Activated CD4-positive, alpha-beta T cell treated with anti-CD3 and anti-CD28 coated beads, Interleukin-2, amount 10 ng/mL, durations not matched to agents 24 days and 14 days (primary cell): ENCODE results near the gene UBE2D4. TPM values are rescaled to one million over a fixed set of nuclear protein-coding genes. Genes with fewer than 3 reads are reported as not detected.

Experiments used
- DNase-seq: peaks from one replicate; pipeline ENCODE4 v3.0.0; 2022
- H3K27ac Mint-ChIP-seq: one replicate; pipeline ENCODE4 v1.8.0; 2022; ENCODE audit warnings: mild to moderate bottlenecking, mixed read lengths
- H3K27me3 Mint-ChIP-seq: one replicate; pipeline ENCODE4 v1.8.0; 2022; ENCODE audit warnings: mixed read lengths
- H3K36me3 Mint-ChIP-seq: one replicate; pipeline ENCODE4 v1.8.0; 2022; ENCODE audit warnings: low read depth, mild to moderate bottlenecking, mixed read lengths
- H3K4me1 Mint-ChIP-seq: one replicate; pipeline ENCODE4 v1.8.0; 2021; ENCODE audit warnings: mixed read lengths
- H3K4me3 Mint-ChIP-seq: one replicate; pipeline ENCODE4 v1.8.0; 2022; ENCODE audit warnings: mild to moderate bottlenecking, moderate library complexity, mixed read lengths
- H3K9me3 Mint-ChIP-seq: one replicate; pipeline ENCODE4 v1.8.0; 2021; ENCODE audit warnings: mixed read lengths
- intact Hi-C: fragments of 100-400 bp; cut with micrococcal nuclease; formaldehyde crosslinking; loops from one replicate; pipeline ENCODE4 v1.15.1; 2023
- total RNA-seq: library from RNA; stranded (reverse); gene quantifications from 2 replicates; pipeline ENCODE4 v1.2.3, GENCODE V29; 2022

Gene UBE2D4
- total RNA-seq, 1 donor from 2014 or later, result 17.2 TPM

GRCh38 chr7:43931346-43931745, 5.1 kb downstream of the UBE2D4 start:
- H3K36me3 Mint-ChIP-seq, result peaks cover 6% of the 10 kb centered on the region
- intact Hi-C loops, result no loop called here
- DNase-seq, result peak; percentile 65
- peak overlapping the region; percentile 84 for H3K27ac Mint-ChIP-seq
- H3K4me1 Mint-ChIP-seq, result peaks cover 21% of the 10 kb centered on the region
- H3K9me3 Mint-ChIP-seq, result no peaks in the 10 kb centered on the region
- H3K4me3 Mint-ChIP-seq, result peak overlapping the region; percentile 43
- H3K27me3 Mint-ChIP-seq, result no peaks in the 10 kb centered on the region

- H3K27me3 Mint-ChIP-seq, result no peaks in the 10 kb centered on the region
- DNase-seq, result no peak
Observed at GRCh38 chr7:43933902-43934560, 7.8 kb downstream of the UBE2D4 start.

GRCh38 chr7:43937444-43937843, 11.2 kb downstream of the UBE2D4 start:
- H3K4me3 Mint-ChIP-seq, result no peak overlapping the region
- H3K9me3 Mint-ChIP-seq, result no peaks in the 10 kb centered on the region
- no peaks in the 10 kb centered on the region for H3K36me3 Mint-ChIP-seq
- intact Hi-C loops, result no loop called here
- H3K27ac Mint-ChIP-seq, result no peak overlapping the region
- H3K4me1 Mint-ChIP-seq, result no peaks in the 10 kb centered on the region
- no peak for DNase-seq
- no peaks in the 10 kb centered on the region for H3K27me3 Mint-ChIP-seq

More at GRCh38 chr7:43933902-43934560, 7.8 kb downstream of the UBE2D4 start:
- no peak overlapping the region for H3K4me3 Mint-ChIP-seq
- peaks cover 4% of the 10 kb centered on the region for H3K36me3 Mint-ChIP-seq
- no peak overlapping the region for H3K27ac Mint-ChIP-seq
- H3K4me1 Mint-ChIP-seq, result peaks cover 7% of the 10 kb centered on the region
- intact Hi-C loops, result no loop called here
- H3K9me3 Mint-ChIP-seq, result no peaks in the 10 kb centered on the region

- Mint-ChIP-seq H3K27me3 (no peaks in the 10 kb centered on the region), H3K27ac (no peak overlapping the region), H3K4me1 (no peaks in the 10 kb centered on the region), H3K4me3 (no peak overlapping the region), H3K9me3 (no peaks in the 10 kb centered on the region), H3K36me3 (no peaks in the 10 kb centered on the region)
- no peak for DNase-seq
- intact Hi-C loops, result no loop called here
Observed at GRCh38 chr7:43938892-43939482, 12.8 kb downstream of the UBE2D4 start.

- Mint-ChIP-seq H3K27ac (no peak overlapping the region), H3K36me3 (peaks cover under 1% of the 10 kb centered on the region), H3K27me3 (no peaks in the 10 kb centered on the region), H3K9me3 (no peaks in the 10 kb centered on the region), H3K4me3 (no peak overlapping the region), H3K4me1 (no peaks in the 10 kb centered on the region)
- intact Hi-C loops, result no loop called here
- no peak for DNase-seq
Observed at GRCh38 chr7:43942250-43942649, 16.0 kb downstream of the UBE2D4 start.

GRCh38 chr7:43942997-43943396, 16.8 kb downstream of the UBE2D4 start:
- H3K9me3 Mint-ChIP-seq, result no peaks in the 10 kb centered on the region
- no peak overlapping the region for H3K27ac Mint-ChIP-seq
- intact Hi-C loops, result no loop called here
- H3K4me1 Mint-ChIP-seq, result no peaks in the 10 kb centered on the region
- H3K4me3 Mint-ChIP-seq, result no peak overlapping the region
- DNase-seq, result no peak
- peaks cover 6% of the 10 kb centered on the region for H3K36me3 Mint-ChIP-seq
- H3K27me3 Mint-ChIP-seq, result no peaks in the 10 kb centered on the region

- no peak for DNase-seq
- H3K36me3 Mint-ChIP-seq, result peaks cover 10% of the 10 kb centered on the region
- no peaks in the 10 kb centered on the region for H3K27me3 Mint-ChIP-seq
- no peaks in the 10 kb centered on the region for H3K4me1 Mint-ChIP-seq
- H3K27ac Mint-ChIP-seq, result no peak overlapping the region
- H3K4me3 Mint-ChIP-seq, result no peak overlapping the region
- intact Hi-C loops, result no loop called here
- H3K9me3 Mint-ChIP-seq, result no peaks in the 10 kb centered on the region
Observed at GRCh38 chr7:43943417-43944187, 17.4 kb downstream of the UBE2D4 start.

- Mint-ChIP-seq H3K36me3 (peaks cover 10% of the 10 kb centered on the region), H3K9me3 (no peaks in the 10 kb centered on the region), H3K4me1 (no peaks in the 10 kb centered on the region), H3K4me3 (no peak overlapping the region), H3K27me3 (no peaks in the 10 kb centered on the region), H3K27ac (no peak overlapping the region)
- DNase-seq, result no peak
- intact Hi-C loops, result no loop called here
Observed at GRCh38 chr7:43944286-43944685, 18.1 kb downstream of the UBE2D4 start.

- Mint-ChIP-seq H3K9me3 (no peaks in the 10 kb centered on the region), H3K4me3 (no peak overlapping the region), H3K4me1 (peaks cover 8% of the 10 kb centered on the region), H3K27me3 (no peaks in the 10 kb centered on the region), H3K36me3 (peaks cover 29% of the 10 kb centered on the region), H3K27ac (no peak overlapping the region)
- DNase-seq, result no peak
- intact Hi-C loops, result loop anchor here (10.0 kb wide), 1 partner anchor 343 kb away; no protein-coding TSS in a partner anchor
Observed at GRCh38 chr7:43952028-43952427, 25.8 kb downstream of the UBE2D4 start.

GRCh38 chr7:43953071-43953470, 26.8 kb downstream of the UBE2D4 start:
- Mint-ChIP-seq H3K27ac (no peak overlapping the region), H3K27me3 (no peaks in the 10 kb centered on the region), H3K36me3 (peaks cover 24% of the 10 kb centered on the region), H3K4me3 (no peak overlapping the region), H3K4me1 (peaks cover 8% of the 10 kb centered on the region), H3K9me3 (no peaks in the 10 kb centered on the region)
- intact Hi-C loops, result loop anchor here (10.0 kb wide), 1 partner anchor 342 kb away; no protein-coding TSS in a partner anchor
- no peak for DNase-seq

- Mint-ChIP-seq H3K4me1 (peaks cover 8% of the 10 kb centered on the region), H3K9me3 (no peaks in the 10 kb centered on the region), H3K4me3 (no peak overlapping the region), H3K36me3 (peaks cover 22% of the 10 kb centered on the region), H3K27ac (no peak overlapping the region), H3K27me3 (no peaks in the 10 kb centered on the region)
- peak; percentile 73 for DNase-seq
- intact Hi-C loops, result loop anchor here (10.0 kb wide), 1 partner anchor 340 kb away; no protein-coding TSS in a partner anchor
Observed at GRCh38 chr7:43954524-43955228, 28.4 kb downstream of the UBE2D4 start.

- no peaks in the 10 kb centered on the region for H3K9me3 Mint-ChIP-seq
- H3K27ac Mint-ChIP-seq, result no peak overlapping the region
- intact Hi-C loops, result loop anchor here (10.0 kb wide), 1 partner anchor 339 kb away; no protein-coding TSS in a partner anchor
- H3K36me3 Mint-ChIP-seq, result peaks cover 26% of the 10 kb centered on the region
- H3K4me3 Mint-ChIP-seq, result no peak overlapping the region
- H3K27me3 Mint-ChIP-seq, result no peaks in the 10 kb centered on the region
- H3K4me1 Mint-ChIP-seq, result peaks cover 8% of the 10 kb centered on the region
- DNase-seq, result no peak
Observed at GRCh38 chr7:43956027-43956426, 29.8 kb downstream of the UBE2D4 start.

- H3K9me3 Mint-ChIP-seq, result no peaks in the 10 kb centered on the region
- H3K4me3 Mint-ChIP-seq, result no peak overlapping the region
- H3K4me1 Mint-ChIP-seq, result peaks cover 5% of the 10 kb centered on the region
- no peak overlapping the region for H3K27ac Mint-ChIP-seq
- no peak for DNase-seq
- H3K36me3 Mint-ChIP-seq, result peaks cover 11% of the 10 kb centered on the region
- intact Hi-C loops, result no loop called here
- no peaks in the 10 kb centered on the region for H3K27me3 Mint-ChIP-seq
Observed at GRCh38 chr7:43960933-43961332, 34.7 kb downstream of the UBE2D4 start.
